Activated T-cell treated with anti-CD3 and anti-CD28 coated beads, Interleukin-2, amount 50 U/mL, for 1 hour (primary cell): ENCODE results near the gene ABI3BP.

Experiments used
- DNase-seq: peaks from one replicate; pipeline ENCODE4 v3.0.0-alpha.2; 2020

ABI3BP gene

GRCh38 chr3:100813828-100814227 is 179.4 kb downstream of the ABI3BP start:
- DNase-seq, result no peak

- DNase-seq, result no peak
Measured at GRCh38 chr3:100811779-100812507, 181.3 kb downstream of the ABI3BP start.

GRCh38 chr3:100810671-100811070 is 182.6 kb downstream of the ABI3BP start:
- DNase-seq, result no peak

- DNase-seq, result no peak
Measured at GRCh38 chr3:100804631-100805030, 188.6 kb downstream of the ABI3BP start.

- DNase-seq, result no peak
Measured at GRCh38 chr3:100803711-100804110, 189.5 kb downstream of the ABI3BP start.

- DNase-seq, result no peak
Measured at GRCh38 chr3:100802126-100802525, 191.1 kb downstream of the ABI3BP start.

GRCh38 chr3:100798012-100798411 is 195.2 kb downstream of the ABI3BP start:
- no peak for DNase-seq

GRCh38 chr3:100796556-100796955 is 196.7 kb downstream of the ABI3BP start:
- DNase-seq, result no peak

- no peak for DNase-seq
Measured at GRCh38 chr3:100789579-100789978, 203.6 kb downstream of the ABI3BP start.

GRCh38 chr3:100783619-100784018 is 209.6 kb downstream of the ABI3BP start:
- DNase-seq, result no peak

GRCh38 chr3:100782906-100783305 is 210.3 kb downstream of the ABI3BP start:
- DNase-seq, result no peak

- no peak for DNase-seq
Measured at GRCh38 chr3:100782348-100782747, 210.9 kb downstream of the ABI3BP start.

- DNase-seq, result no peak
Measured at GRCh38 chr3:100781301-100781700, 211.9 kb downstream of the ABI3BP start.

GRCh38 chr3:100780071-100780622 is 213.1 kb downstream of the ABI3BP start:
- no peak for DNase-seq

- no peak for DNase-seq
Measured at GRCh38 chr3:100779480-100779879, 213.7 kb downstream of the ABI3BP start.

GRCh38 chr3:100777271-100777670 is 215.9 kb downstream of the ABI3BP start:
- DNase-seq, result no peak

- no peak for DNase-seq
Measured at GRCh38 chr3:100776746-100777145, 216.5 kb downstream of the ABI3BP start.

- DNase-seq, result no peak
Measured at GRCh38 chr3:100776097-100776729, 217.0 kb downstream of the ABI3BP start.

- DNase-seq, result no peak
Measured at GRCh38 chr3:100775669-100776068, 217.6 kb downstream of the ABI3BP start.

GRCh38 chr3:100775226-100775625 is 218.0 kb downstream of the ABI3BP start:
- DNase-seq, result no peak

- no peak for DNase-seq
Measured at GRCh38 chr3:100769693-100770092, 223.5 kb downstream of the ABI3BP start.

GRCh38 chr3:100766069-100766468 is 227.2 kb downstream of the ABI3BP start:
- DNase-seq, result no peak

- DNase-seq, result no peak
Measured at GRCh38 chr3:100765437-100765975, 227.7 kb downstream of the ABI3BP start.

GRCh38 chr3:100761951-100762350 is 231.3 kb downstream of the ABI3BP start:
- DNase-seq, result no peak
